Upper lobe of right lung (tissue), 1 donor: ENCODE measurements around the gene SDHA. TPM values are rescaled to one million over a fixed set of nuclear protein-coding genes. Genes with fewer than 3 reads are reported as not detected.
"Not testable (repeated sequence)": the region's sequence is repeated elsewhere in the genome, so short reads cannot be mapped to it uniquely, and the experiment has no call there.

ENCODE experiments used
- ATAC-seq: fragments of 200-7000 bp; cut with Tn5 transposase; one replicate; pipeline ENCODE4 v1.9.1; 2020; ENCODE audit warnings: mild to moderate bottlenecking, moderate library complexity
- DNase-seq: peaks from one replicate; pipeline ENCODE4 v3.0.0-alpha.2; 2020
- H3K27ac ChIP-seq: fragments of 200-600 bp; one replicate; pipeline ENCODE4 v1.8.0; 2022
- H3K27me3 ChIP-seq: fragments of 200-600 bp; one replicate; pipeline ENCODE4 v1.8.0; 2022; ENCODE audit warnings: mild to moderate bottlenecking
- H3K36me3 ChIP-seq: fragments of 200-600 bp; one replicate; pipeline ENCODE4 v1.8.0; 2022
- H3K4me1 ChIP-seq: fragments of 200-600 bp; one replicate; pipeline ENCODE4 v1.8.0; 2022
- H3K4me3 ChIP-seq: fragments of 200-600 bp; one replicate; pipeline ENCODE4 v1.8.0; 2022; ENCODE audit warnings: mild to moderate bottlenecking
- H3K9me3 ChIP-seq: fragments of 200-600 bp; one replicate; pipeline ENCODE4 v1.8.0; 2022
- intact Hi-C: fragments of 100-400 bp; cut with DNase I; formaldehyde crosslinking; loops from one replicate; pipeline ENCODE4 v1.11.0; 2022
- total RNA-seq: library from RNA; stranded (reverse); fragmentation: NEBNext Ultra II Directional; extraction: Animal tissue kit (Norgen Biotek cat#: 25700); gene quantifications from one replicate; pipeline ENCODE4 v1.2.1, GENCODE V29; 2021
- TF ChIP-seq, protein P1 (sequence below): fragments of 200-600 bp; IDR thresholded peaks from one replicate; pipeline ENCODE4 v1.8.0; 2022; ENCODE audit warnings: antibody characterized with exemption
- donor health status: DM: no; HTN: yes; CAD: no; lungs with severe emphysema.

SDHA gene
- total RNA-seq, 1 donor from 2014 or later, result 94.0 TPM

DNA sequence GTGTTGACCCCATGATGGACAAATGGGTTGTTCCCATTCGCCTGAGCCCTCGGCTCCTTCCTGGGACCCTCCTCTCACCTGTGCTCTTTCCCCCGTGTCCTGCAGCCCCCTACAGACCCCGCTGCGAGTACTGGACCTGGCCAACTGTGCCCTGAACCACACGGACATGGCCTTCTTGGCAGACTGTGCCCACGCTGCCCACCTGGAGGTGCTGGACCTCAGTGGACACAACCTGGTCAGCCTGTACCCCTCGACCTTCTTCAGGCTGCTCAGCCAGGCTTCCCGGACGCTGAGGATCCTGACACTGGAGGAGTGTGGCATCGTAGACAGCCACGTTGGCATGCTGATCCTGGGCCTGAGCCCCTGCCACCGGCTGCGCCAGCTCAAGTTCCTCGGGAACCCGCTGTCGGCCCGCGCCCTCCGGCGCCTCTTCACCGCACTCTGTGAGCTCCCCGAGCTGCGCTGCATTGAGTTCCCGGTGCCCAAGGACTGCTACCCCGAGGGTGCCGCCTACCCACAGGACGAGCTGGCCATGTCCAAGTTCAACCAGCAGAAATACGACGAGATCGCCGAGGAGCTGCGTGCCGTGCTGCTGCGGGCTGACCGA lies 23.4 kb upstream of the SDHA start:
- ATAC-seq, result no peak
- peak; percentile 63 for DNase-seq
- intact Hi-C loops, result no loop called here
- no peaks in the 10 kb centered on the region for H3K36me3 ChIP-seq
- H3K27me3 ChIP-seq, result peaks cover 8% of the 10 kb centered on the region
- no peak overlapping the region for H3K27ac ChIP-seq
- TF ChIP-seq, protein P1, sequence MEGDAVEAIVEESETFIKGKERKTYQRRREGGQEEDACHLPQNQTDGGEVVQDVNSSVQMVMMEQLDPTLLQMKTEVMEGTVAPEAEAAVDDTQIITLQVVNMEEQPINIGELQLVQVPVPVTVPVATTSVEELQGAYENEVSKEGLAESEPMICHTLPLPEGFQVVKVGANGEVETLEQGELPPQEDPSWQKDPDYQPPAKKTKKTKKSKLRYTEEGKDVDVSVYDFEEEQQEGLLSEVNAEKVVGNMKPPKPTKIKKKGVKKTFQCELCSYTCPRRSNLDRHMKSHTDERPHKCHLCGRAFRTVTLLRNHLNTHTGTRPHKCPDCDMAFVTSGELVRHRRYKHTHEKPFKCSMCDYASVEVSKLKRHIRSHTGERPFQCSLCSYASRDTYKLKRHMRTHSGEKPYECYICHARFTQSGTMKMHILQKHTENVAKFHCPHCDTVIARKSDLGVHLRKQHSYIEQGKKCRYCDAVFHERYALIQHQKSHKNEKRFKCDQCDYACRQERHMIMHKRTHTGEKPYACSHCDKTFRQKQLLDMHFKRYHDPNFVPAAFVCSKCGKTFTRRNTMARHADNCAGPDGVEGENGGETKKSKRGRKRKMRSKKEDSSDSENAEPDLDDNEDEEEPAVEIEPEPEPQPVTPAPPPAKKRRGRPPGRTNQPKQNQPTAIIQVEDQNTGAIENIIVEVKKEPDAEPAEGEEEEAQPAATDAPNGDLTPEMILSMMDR, result no peak
- peaks cover 4% of the 10 kb centered on the region for H3K4me1 ChIP-seq
- no peak overlapping the region for H3K4me3 ChIP-seq
- H3K9me3 ChIP-seq, result no peaks in the 10 kb centered on the region

DNA sequence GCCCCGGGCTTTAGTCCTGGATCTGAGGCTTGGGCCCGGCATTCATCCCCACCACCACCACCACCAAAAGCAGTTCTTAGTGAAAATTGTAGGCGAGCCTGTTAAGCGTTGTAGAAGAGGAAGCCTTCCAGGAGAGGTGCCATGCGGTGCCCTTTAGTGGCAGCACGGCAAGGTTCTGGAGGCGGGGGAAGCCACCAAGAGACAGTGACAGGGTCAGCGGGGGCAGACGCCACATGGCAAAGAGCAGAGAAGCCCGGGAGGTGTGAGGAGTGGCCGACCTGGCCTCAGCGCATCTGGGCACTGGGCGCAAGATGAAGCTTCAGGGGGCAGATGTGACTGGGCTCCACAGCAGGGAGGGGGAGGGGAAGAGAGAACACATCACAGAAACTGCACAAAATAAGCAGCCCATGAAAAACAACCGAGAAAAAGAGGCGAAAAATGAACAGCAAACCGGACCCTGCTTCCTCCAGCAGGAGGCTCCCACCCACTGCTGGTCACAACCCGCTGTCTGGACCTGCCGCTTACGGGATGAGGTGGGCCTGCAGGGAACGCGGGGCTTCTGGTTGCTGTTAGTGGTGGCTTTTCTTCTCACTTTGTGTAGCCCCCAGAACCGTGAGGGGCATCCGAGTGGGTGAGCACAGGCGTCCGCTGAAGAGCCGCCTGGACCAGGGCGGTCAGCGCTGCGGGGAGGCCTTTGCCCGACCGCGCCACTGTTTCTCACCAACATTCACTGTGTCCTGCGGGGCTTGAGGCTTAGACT lies 22.5 kb upstream of the SDHA start:
- intact Hi-C loops, result no loop called here
- no peak overlapping the region for H3K4me3 ChIP-seq
- no peak overlapping the region for H3K27ac ChIP-seq
- H3K27me3 ChIP-seq, result peaks cover 8% of the 10 kb centered on the region
- H3K4me1 ChIP-seq, result peaks cover 4% of the 10 kb centered on the region
- TF ChIP-seq, protein P1, result no peak
- DNase-seq, result peak; percentile 49
- ATAC-seq, result no peak
- H3K36me3 ChIP-seq, result no peaks in the 10 kb centered on the region
- no peaks in the 10 kb centered on the region for H3K9me3 ChIP-seq

DNA sequence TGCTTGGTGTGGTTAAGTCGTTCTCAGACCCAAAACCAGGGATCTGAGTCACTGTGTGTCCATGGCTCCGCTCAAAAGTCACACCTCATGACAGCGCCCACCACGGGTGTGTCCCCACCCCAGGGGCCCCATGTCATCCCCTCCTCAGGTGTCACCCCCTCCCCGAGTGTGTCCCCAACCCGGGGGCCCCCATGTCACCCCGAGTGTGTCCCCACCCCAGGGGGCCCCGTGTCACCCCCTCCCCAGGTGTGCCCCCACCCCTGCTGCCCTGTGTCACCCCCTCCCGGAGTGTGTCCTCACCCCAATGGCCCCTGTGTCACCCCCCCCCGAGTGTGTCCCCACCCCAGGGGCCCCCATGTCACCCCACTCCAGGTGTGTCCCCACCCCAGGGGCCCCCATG lies 21.8 kb upstream of the SDHA start:
- DNase-seq, result peak; percentile 27
- intact Hi-C loops, result no loop called here
- H3K4me1 ChIP-seq, result peaks cover 1% of the 10 kb centered on the region

DNA sequence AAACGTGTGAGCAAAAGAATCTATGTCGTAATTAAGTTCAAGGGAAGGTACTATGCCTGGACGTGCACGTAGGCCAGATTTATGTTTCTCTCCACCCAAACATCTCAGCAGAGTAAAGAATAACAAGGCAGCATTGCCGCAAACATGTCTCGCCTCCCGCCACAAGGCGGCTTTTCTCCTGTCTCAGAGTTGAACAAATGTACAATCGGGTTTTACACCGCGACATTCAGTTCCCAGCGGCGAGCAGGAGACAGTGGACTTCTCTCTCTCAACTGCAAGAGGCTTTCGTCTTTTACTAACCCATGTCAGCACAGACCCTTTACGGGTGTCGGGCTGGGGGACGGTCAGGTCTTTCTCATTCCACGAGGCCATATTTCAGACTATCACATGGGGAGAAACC lies 21.1 kb upstream of the SDHA start:
- ATAC-seq, H3K27me3 ChIP-seq, H3K27ac ChIP-seq, H3K4me1 ChIP-seq, intact Hi-C loops, H3K36me3 ChIP-seq, H3K4me3 ChIP-seq, H3K9me3 ChIP-seq: not testable (repeated sequence)
- DNase-seq, result peak; percentile 44

More for the DNA sequence above, 21.8 kb upstream of the SDHA start:
- Histone ChIP-seq H3K27me3 (peaks cover 8% of the 10 kb centered on the region), H3K9me3 (no peaks in the 10 kb centered on the region), H3K36me3 (no peaks in the 10 kb centered on the region), H3K27ac (no peak overlapping the region), H3K4me3 (no peak overlapping the region)
- TF ChIP-seq, protein P1, result no peak
- ATAC-seq, result no peak

DNA sequence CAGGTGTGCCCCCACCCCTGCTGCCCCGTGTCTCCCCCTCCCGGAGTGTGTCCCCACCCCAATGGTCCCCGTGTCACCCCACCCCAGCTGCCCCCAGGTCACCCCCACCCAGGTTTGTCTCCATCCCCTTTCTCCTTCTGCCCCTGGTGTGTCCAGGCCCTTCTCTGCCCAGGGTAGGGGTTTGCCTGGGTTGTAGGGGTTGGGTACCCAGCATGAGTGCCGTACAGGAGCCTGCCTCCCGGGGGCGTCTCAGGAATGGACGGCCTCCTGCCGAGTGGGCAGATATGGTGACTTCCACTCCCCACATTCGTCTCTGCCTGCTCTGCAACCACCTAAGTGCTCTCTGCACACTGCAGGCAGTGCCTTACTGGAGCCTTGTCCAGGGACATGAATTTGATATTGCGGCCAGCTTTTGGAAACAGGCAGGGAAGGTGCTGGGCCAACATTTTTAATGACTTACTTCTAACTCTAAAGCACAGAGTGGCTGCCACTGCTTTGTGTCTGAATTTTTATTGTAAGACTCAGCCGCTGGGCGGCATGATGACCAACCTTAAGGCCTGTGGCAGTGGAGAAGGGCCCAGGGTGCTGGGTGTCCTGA lies 20.1 kb upstream of the SDHA start:
- DNase-seq (peak; percentile 40), ATAC-seq (no peak)
- intact Hi-C loops, result no loop called here
- no peaks in the 10 kb centered on the region for H3K4me1 ChIP-seq
- H3K4me3 ChIP-seq, result no peak overlapping the region
- no peaks in the 10 kb centered on the region for H3K36me3 ChIP-seq
- TF ChIP-seq, protein P1, result no peak
- no peak overlapping the region for H3K27ac ChIP-seq
- H3K9me3 ChIP-seq, result no peaks in the 10 kb centered on the region
- no peaks in the 10 kb centered on the region for H3K27me3 ChIP-seq

DNA sequence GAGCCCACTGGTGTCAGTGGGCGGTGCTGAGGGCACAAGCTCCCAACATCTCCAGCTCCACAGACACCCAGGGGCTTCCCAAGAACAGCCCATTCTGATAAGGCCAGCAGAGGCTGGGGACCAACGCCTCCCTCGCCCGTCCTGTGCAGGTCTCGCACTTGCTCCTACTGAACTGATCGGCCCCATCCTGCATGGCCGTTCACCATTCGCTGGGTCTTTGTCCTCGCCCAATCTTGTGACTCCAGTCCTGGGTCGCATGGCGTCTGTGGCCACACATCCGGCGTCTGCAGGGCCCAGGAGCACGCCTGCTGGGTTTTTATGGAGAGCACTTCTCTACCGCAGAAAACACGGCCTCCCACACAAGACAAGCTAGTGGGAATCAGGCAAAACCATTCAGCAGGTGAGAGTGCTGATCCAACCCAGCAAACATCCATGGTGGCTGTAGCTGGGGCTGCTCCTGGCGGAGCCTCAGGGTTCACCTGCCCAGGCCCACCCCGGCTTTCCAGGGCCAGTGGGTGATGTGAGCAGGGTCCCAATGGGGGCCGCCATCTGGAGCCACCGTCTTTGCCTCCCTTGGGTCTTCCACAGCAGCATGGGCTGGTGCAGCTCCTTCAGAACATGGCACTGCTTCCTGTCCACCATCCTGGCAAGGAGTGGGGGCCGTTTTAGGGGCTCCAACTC lies 19.5 kb upstream of the SDHA start:
- DNase-seq, result no peak
- peaks cover 5% of the 10 kb centered on the region for H3K36me3 ChIP-seq
- H3K4me1 ChIP-seq, result no peaks in the 10 kb centered on the region
- H3K27me3 ChIP-seq, result no peaks in the 10 kb centered on the region
- no peak overlapping the region for H3K4me3 ChIP-seq
- no peak overlapping the region for H3K27ac ChIP-seq
- H3K9me3 ChIP-seq, result no peaks in the 10 kb centered on the region
- ATAC-seq, result no peak
- intact Hi-C loops, result no loop called here
- TF ChIP-seq, protein P1, result no peak
